ENCODE results near the gene CNDP1.

The CNDP1 gene

DNA sequence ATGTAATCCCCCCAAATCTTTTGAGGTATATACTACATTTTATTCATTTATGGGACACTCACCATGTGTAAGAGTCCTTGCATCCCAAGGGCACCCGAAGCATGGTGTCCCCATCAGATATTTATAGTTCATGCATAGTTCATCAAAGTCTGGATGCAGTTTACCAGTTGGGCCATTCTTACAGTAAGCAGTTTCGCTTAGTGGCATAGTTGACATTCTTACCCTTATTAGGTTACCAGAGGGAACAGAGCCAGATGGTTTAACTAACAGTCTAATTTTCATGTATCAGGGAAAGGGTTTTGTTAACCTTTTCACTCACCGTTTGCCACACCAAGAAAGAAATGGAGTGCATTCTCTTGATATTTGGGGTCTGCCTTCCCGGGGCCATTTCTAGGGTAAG lies 70.5 kb downstream of the CNDP1 start:
- no peak for DNase-seq (ENCODE audit: low read depth)
- TF ChIP-seq, protein P1, sequence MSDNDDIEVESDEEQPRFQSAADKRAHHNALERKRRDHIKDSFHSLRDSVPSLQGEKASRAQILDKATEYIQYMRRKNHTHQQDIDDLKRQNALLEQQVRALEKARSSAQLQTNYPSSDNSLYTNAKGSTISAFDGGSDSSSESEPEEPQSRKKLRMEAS (IDR thresholded peaks at IDR 0.05; ENCODE audit: low read depth, low read length), result no peak
- TF ChIP-seq POLR2A (IDR thresholded peaks at IDR 0.05; ENCODE audit: extremely low read depth, insufficient read length), result no peak
- no peak for TF ChIP-seq MYC (IDR thresholded peaks at IDR 0.05; ENCODE audit: low read depth, low read length)
- TF ChIP-seq, protein P2, sequence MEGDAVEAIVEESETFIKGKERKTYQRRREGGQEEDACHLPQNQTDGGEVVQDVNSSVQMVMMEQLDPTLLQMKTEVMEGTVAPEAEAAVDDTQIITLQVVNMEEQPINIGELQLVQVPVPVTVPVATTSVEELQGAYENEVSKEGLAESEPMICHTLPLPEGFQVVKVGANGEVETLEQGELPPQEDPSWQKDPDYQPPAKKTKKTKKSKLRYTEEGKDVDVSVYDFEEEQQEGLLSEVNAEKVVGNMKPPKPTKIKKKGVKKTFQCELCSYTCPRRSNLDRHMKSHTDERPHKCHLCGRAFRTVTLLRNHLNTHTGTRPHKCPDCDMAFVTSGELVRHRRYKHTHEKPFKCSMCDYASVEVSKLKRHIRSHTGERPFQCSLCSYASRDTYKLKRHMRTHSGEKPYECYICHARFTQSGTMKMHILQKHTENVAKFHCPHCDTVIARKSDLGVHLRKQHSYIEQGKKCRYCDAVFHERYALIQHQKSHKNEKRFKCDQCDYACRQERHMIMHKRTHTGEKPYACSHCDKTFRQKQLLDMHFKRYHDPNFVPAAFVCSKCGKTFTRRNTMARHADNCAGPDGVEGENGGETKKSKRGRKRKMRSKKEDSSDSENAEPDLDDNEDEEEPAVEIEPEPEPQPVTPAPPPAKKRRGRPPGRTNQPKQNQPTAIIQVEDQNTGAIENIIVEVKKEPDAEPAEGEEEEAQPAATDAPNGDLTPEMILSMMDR (IDR thresholded peaks at IDR 0.05; ENCODE audit: low read depth, low read length), result no peak
- H3K4me3 ChIP-seq (ENCODE audit: low read depth, low read length), result no peak overlapping the region

DNA sequence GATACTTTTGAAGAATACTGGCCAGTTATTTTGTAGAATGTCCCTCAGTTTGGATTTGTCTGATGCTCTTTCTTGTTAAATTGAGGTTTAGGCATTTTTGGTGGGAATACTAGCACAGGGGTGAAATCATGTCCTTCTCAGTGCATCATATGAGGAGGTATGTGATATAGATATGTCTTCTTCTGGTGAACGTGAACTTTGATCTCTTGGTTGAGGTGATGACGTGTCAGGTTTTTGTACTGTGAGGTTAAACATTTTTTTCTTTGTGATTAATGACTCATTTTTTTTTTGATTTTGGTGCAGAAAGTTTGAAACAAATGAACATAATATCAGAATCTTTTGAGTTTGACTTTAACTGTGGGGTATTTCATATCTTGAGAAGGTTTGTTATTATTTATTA lies 74.4 kb downstream of the CNDP1 start:
- TF ChIP-seq, protein P2 (IDR thresholded peaks at IDR 0.05; ENCODE audit: low read depth, low read length), result no peak
- TF ChIP-seq POLR2A (IDR thresholded peaks at IDR 0.05; ENCODE audit: extremely low read depth, insufficient read length) (no peak), MYC (IDR thresholded peaks at IDR 0.05; ENCODE audit: low read depth, low read length) (no peak)
- TF ChIP-seq, protein P1 (IDR thresholded peaks at IDR 0.05; ENCODE audit: low read depth, low read length), result no peak
- no peak for DNase-seq (ENCODE audit: low read depth)
- no peak overlapping the region for H3K4me3 ChIP-seq (ENCODE audit: low read depth, low read length)

DNA sequence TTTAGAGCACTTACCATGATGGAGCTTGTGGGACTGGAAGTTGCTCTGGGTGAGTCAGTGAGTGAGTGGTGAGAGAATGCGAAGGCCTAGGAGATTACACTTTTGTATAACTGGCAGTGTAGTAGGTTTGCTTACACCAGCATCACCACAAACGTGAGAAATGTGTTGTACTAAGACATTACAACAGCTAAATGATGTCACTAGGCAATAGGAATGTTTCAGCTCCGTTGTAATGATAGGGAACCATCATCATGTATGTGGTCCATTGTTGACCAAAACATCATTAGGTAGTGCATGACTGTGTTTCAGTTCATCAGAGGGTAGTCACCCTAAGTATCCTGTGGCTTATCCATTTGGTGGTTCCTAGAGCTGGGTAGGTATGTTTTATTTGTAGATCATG lies 75.2 kb downstream of the CNDP1 start:
- TF ChIP-seq, protein P1 (IDR thresholded peaks at IDR 0.05; ENCODE audit: low read depth, low read length), result no peak
- TF ChIP-seq POLR2A (IDR thresholded peaks at IDR 0.05; ENCODE audit: extremely low read depth, insufficient read length) (no peak), MYC (IDR thresholded peaks at IDR 0.05; ENCODE audit: low read depth, low read length) (no peak)
- TF ChIP-seq, protein P2 (IDR thresholded peaks at IDR 0.05; ENCODE audit: low read depth, low read length), result no peak
- H3K4me3 ChIP-seq (ENCODE audit: low read depth, low read length), result no peak overlapping the region
- no peak for DNase-seq (ENCODE audit: low read depth)

DNA sequence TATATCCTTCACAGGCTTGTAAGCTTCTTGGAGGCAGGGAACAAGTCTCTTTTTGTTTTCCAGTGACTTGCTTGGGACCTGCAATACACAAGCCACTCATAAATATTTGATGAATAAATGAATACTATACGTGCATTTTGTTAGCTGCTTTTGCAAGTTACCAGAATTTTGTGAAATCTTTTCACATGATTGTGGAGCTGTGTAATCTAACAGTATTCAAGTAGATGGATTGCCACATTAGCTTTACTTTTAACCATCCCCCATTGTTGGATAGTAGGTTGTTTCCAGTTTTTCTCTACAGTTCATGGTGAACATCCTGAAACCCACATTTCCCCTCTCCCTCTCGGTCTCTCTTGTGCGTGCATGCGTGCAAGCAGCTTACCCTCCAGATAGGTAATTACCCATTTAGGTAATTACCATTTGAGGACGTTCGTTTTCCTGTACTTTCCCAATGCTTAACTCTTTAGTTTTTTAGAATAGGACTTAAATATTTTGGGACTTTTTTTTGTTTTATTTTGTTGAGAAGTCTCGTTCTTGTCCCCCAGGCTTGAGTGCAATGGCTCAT lies 75.8 kb downstream of the CNDP1 start:
- no peak for TF ChIP-seq POLR2A (IDR thresholded peaks at IDR 0.05; ENCODE audit: extremely low read depth, insufficient read length)
- no peak for TF ChIP-seq MYC (IDR thresholded peaks at IDR 0.05; ENCODE audit: low read depth, low read length)
- TF ChIP-seq, protein P2 (IDR thresholded peaks at IDR 0.05; ENCODE audit: low read depth, low read length), result no peak
- TF ChIP-seq, protein P1 (IDR thresholded peaks at IDR 0.05; ENCODE audit: low read depth, low read length), result no peak
- no peak for DNase-seq (ENCODE audit: low read depth)
- H3K4me3 ChIP-seq (ENCODE audit: low read depth, low read length), result no peak overlapping the region

DNA sequence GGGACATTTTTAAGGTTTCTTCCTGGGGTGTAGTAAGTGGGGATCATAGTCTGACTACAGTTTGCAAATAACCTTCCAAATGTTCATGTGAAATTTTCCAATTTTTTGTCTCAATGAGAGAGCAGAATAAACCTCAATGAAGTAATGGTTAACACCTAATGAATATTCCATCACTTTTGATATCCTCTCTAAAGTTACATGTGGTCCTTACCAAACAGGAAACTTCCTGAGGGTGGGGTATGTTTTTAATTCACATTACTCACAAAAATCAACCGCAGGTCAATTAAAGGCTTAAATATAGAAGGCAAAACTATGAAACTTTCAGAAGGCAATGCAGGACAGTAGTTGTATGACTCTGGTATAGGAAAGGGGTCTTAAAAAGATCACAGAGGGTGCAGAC lies 76.6 kb downstream of the CNDP1 start:
- TF ChIP-seq, protein P1 (IDR thresholded peaks at IDR 0.05; ENCODE audit: low read depth, low read length), result no peak
- no peak for TF ChIP-seq POLR2A (IDR thresholded peaks at IDR 0.05; ENCODE audit: extremely low read depth, insufficient read length)
- TF ChIP-seq, protein P2 (IDR thresholded peaks at IDR 0.05; ENCODE audit: low read depth, low read length), result no peak
- TF ChIP-seq MYC (IDR thresholded peaks at IDR 0.05; ENCODE audit: low read depth, low read length), result no peak
- no peak overlapping the region for H3K4me3 ChIP-seq (ENCODE audit: low read depth, low read length)
- no peak for DNase-seq (ENCODE audit: low read depth)
